ENCODE data around the gene PTRH2. TPM values are rescaled to one million over a fixed set of nuclear protein-coding genes. Genes with fewer than 3 reads are reported as not detected.

The PTRH2 gene
- total RNA-seq, 1 experiment from 2014 or later = 48.0 TPM

GRCh38 chr17:59696682-59697277, 10.4 kb downstream of the PTRH2 start:
- Histone ChIP-seq H3K36me3 (ENCODE audit: insufficient read depth, low read length) (peaks cover 60% of the 10 kb centered on the region), H3K27me3 (ENCODE audit: low read length) (no peaks in the 10 kb centered on the region), H3K27ac (ENCODE audit: low read length) (no peak overlapping the region), H3K9me3 (ENCODE audit: low read length) (no peaks in the 10 kb centered on the region), H3K4me2 (ENCODE audit: low read depth, low read length, poor library complexity, severe bottlenecking) (no peak overlapping the region), H3K79me2 (ENCODE audit: low read length) (peaks cover 84% of the 10 kb centered on the region), H3K4me1 (ENCODE audit: low read length) (peaks cover 12% of the 10 kb centered on the region), H2AFZ (ENCODE audit: low read length) (no peak overlapping the region), H3K9ac (ENCODE audit: low read length) (no peak overlapping the region), H4K20me1 (ENCODE audit: insufficient read depth, low read depth, low read length) (peaks cover 47% of the 10 kb centered on the region; the same call in 1 of the 2 replicates), H3K4me3 (ENCODE audit: low read length) (no peak overlapping the region), H3K9me2 (replicated peaks; ENCODE audit: insufficient read depth, low read length) (no peaks in the 10 kb centered on the region)
- DNase-seq = no peak

GRCh38 chr17:59695945-59696681, 11.1 kb downstream of the PTRH2 start:
- Histone ChIP-seq H3K79me2 (ENCODE audit: low read length) (peaks cover 82% of the 10 kb centered on the region), H3K27ac (ENCODE audit: low read length) (no peak overlapping the region), H4K20me1 (ENCODE audit: insufficient read depth, low read depth, low read length) (peaks cover 47% of the 10 kb centered on the region; the same call in 1 of the 2 replicates), H3K36me3 (ENCODE audit: insufficient read depth, low read length) (peaks cover 64% of the 10 kb centered on the region), H3K4me3 (ENCODE audit: low read length) (no peak overlapping the region), H3K4me1 (ENCODE audit: low read length) (peaks cover 12% of the 10 kb centered on the region), H2AFZ (ENCODE audit: low read length) (no peak overlapping the region), H3K9me3 (ENCODE audit: low read length) (no peaks in the 10 kb centered on the region), H3K4me2 (ENCODE audit: low read depth, low read length, poor library complexity, severe bottlenecking) (no peak overlapping the region), H3K9me2 (replicated peaks; ENCODE audit: insufficient read depth, low read length) (no peaks in the 10 kb centered on the region), H3K27me3 (ENCODE audit: low read length) (no peaks in the 10 kb centered on the region), H3K9ac (ENCODE audit: low read length) (no peak overlapping the region)
- no peak for DNase-seq

- H3K4me3 ChIP-seq (ENCODE audit: low read length) = no peak overlapping the region
- no peaks in the 10 kb centered on the region for H3K9me2 ChIP-seq (replicated peaks; ENCODE audit: insufficient read depth, low read length)
- no peak overlapping the region for H2AFZ ChIP-seq (ENCODE audit: low read length)
- no peaks in the 10 kb centered on the region for H3K27me3 ChIP-seq (ENCODE audit: low read length)
- no peak overlapping the region for H3K27ac ChIP-seq (ENCODE audit: low read length)
- peaks cover 12% of the 10 kb centered on the region for H3K4me1 ChIP-seq (ENCODE audit: low read length)
- H4K20me1 ChIP-seq (ENCODE audit: insufficient read depth, low read depth, low read length) = peaks cover 41% of the 10 kb centered on the region; the same call in 1 of the 2 replicates
- H3K4me2 ChIP-seq (ENCODE audit: low read depth, low read length, poor library complexity, severe bottlenecking) = no peak overlapping the region
- peaks cover 81% of the 10 kb centered on the region for H3K79me2 ChIP-seq (ENCODE audit: low read length)
- peaks cover 78% of the 10 kb centered on the region for H3K36me3 ChIP-seq (ENCODE audit: insufficient read depth, low read length)
- no peak overlapping the region for H3K9ac ChIP-seq (ENCODE audit: low read length)
- DNase-seq = no peak
- H3K9me3 ChIP-seq (ENCODE audit: low read length) = no peaks in the 10 kb centered on the region
Observed at GRCh38 chr17:59694344-59694743, 12.9 kb downstream of the PTRH2 start.

GRCh38 chr17:59693582-59693981, 13.6 kb downstream of the PTRH2 start:
- no peaks in the 10 kb centered on the region for H3K27me3 ChIP-seq (ENCODE audit: low read length)
- H3K9ac ChIP-seq (ENCODE audit: low read length) = no peak overlapping the region
- H3K27ac ChIP-seq (ENCODE audit: low read length) = no peak overlapping the region
- H2AFZ ChIP-seq (ENCODE audit: low read length) = no peak overlapping the region
- H3K9me3 ChIP-seq (ENCODE audit: low read length) = no peaks in the 10 kb centered on the region
- H4K20me1 ChIP-seq (ENCODE audit: insufficient read depth, low read depth, low read length) = peaks cover 36% of the 10 kb centered on the region; the same call in 1 of the 2 replicates
- no peak overlapping the region for H3K4me2 ChIP-seq (ENCODE audit: low read depth, low read length, poor library complexity, severe bottlenecking)
- no peak for DNase-seq
- peaks cover 81% of the 10 kb centered on the region for H3K79me2 ChIP-seq (ENCODE audit: low read length)
- H3K4me3 ChIP-seq (ENCODE audit: low read length) = no peak overlapping the region
- H3K36me3 ChIP-seq (ENCODE audit: insufficient read depth, low read length) = peaks cover 78% of the 10 kb centered on the region
- H3K9me2 ChIP-seq (replicated peaks; ENCODE audit: insufficient read depth, low read length) = no peaks in the 10 kb centered on the region
- peaks cover 16% of the 10 kb centered on the region for H3K4me1 ChIP-seq (ENCODE audit: low read length)

GRCh38 chr17:59688496-59688895, 18.7 kb downstream of the PTRH2 start:
- Histone ChIP-seq H4K20me1 (ENCODE audit: insufficient read depth, low read depth, low read length) (0 out of 2 replicates have a peak, but pooled peaks cover 5% of the 10 kb centered on the region), H3K4me2 (ENCODE audit: low read depth, low read length, poor library complexity, severe bottlenecking) (no peak overlapping the region), H3K27me3 (ENCODE audit: low read length) (no peaks in the 10 kb centered on the region), H3K4me1 (ENCODE audit: low read length) (peaks cover 30% of the 10 kb centered on the region), H3K9me3 (ENCODE audit: low read length) (no peaks in the 10 kb centered on the region), H3K79me2 (ENCODE audit: low read length) (peaks cover 73% of the 10 kb centered on the region), H3K4me3 (ENCODE audit: low read length) (no peak overlapping the region), H3K36me3 (ENCODE audit: insufficient read depth, low read length) (peaks cover 78% of the 10 kb centered on the region), H3K9me2 (replicated peaks; ENCODE audit: insufficient read depth, low read length) (no peaks in the 10 kb centered on the region), H3K9ac (ENCODE audit: low read length) (no peak overlapping the region), H3K27ac (ENCODE audit: low read length) (peak overlapping the region; percentile 55), H2AFZ (ENCODE audit: low read length) (no peak overlapping the region)
- DNase-seq = no peak

GRCh38 chr17:59688008-59688407, 19.2 kb downstream of the PTRH2 start:
- Histone ChIP-seq H3K4me2 (ENCODE audit: low read depth, low read length, poor library complexity, severe bottlenecking) (no peak overlapping the region), H3K27ac (ENCODE audit: low read length) (peak overlapping the region; percentile 55), H3K36me3 (ENCODE audit: insufficient read depth, low read length) (peaks cover 81% of the 10 kb centered on the region), H3K9ac (ENCODE audit: low read length) (no peak overlapping the region), H2AFZ (ENCODE audit: low read length) (no peak overlapping the region), H3K9me3 (ENCODE audit: low read length) (no peaks in the 10 kb centered on the region), H3K79me2 (ENCODE audit: low read length) (peaks cover 77% of the 10 kb centered on the region), H3K9me2 (replicated peaks; ENCODE audit: insufficient read depth, low read length) (no peaks in the 10 kb centered on the region), H3K27me3 (ENCODE audit: low read length) (no peaks in the 10 kb centered on the region), H3K4me3 (ENCODE audit: low read length) (no peak overlapping the region), H3K4me1 (ENCODE audit: low read length) (peaks cover 30% of the 10 kb centered on the region), H4K20me1 (ENCODE audit: insufficient read depth, low read depth, low read length) (0 out of 2 replicates have a peak, but pooled peaks cover 5% of the 10 kb centered on the region)
- DNase-seq = no peak

- Histone ChIP-seq H3K9me2 (replicated peaks; ENCODE audit: insufficient read depth, low read length) (no peaks in the 10 kb centered on the region), H3K4me2 (ENCODE audit: low read depth, low read length, poor library complexity, severe bottlenecking) (no peak overlapping the region), H2AFZ (ENCODE audit: low read length) (no peak overlapping the region), H3K9me3 (ENCODE audit: low read length) (no peaks in the 10 kb centered on the region), H3K4me3 (ENCODE audit: low read length) (no peak overlapping the region), H3K9ac (ENCODE audit: low read length) (no peak overlapping the region), H3K4me1 (ENCODE audit: low read length) (peaks cover 30% of the 10 kb centered on the region), H3K79me2 (ENCODE audit: low read length) (peaks cover 85% of the 10 kb centered on the region), H4K20me1 (ENCODE audit: insufficient read depth, low read depth, low read length) (0 out of 2 replicates have a peak, but pooled peaks cover under 1% of the 10 kb centered on the region), H3K27me3 (ENCODE audit: low read length) (no peaks in the 10 kb centered on the region), H3K36me3 (ENCODE audit: insufficient read depth, low read length) (peaks cover 96% of the 10 kb centered on the region), H3K27ac (ENCODE audit: low read length) (no peak overlapping the region)
- no peak for DNase-seq
Observed at GRCh38 chr17:59684967-59685366, 22.3 kb downstream of the PTRH2 start.

GRCh38 chr17:59683283-59683682, 23.9 kb downstream of the PTRH2 start:
- Histone ChIP-seq H3K9me2 (replicated peaks; ENCODE audit: insufficient read depth, low read length) (no peaks in the 10 kb centered on the region), H3K9ac (ENCODE audit: low read length) (no peak overlapping the region), H3K4me3 (ENCODE audit: low read length) (no peak overlapping the region), H3K36me3 (ENCODE audit: insufficient read depth, low read length) (peaks cover 91% of the 10 kb centered on the region), H3K79me2 (ENCODE audit: low read length) (peaks cover 77% of the 10 kb centered on the region), H3K9me3 (ENCODE audit: low read length) (no peaks in the 10 kb centered on the region), H4K20me1 (ENCODE audit: insufficient read depth, low read depth, low read length) (no peaks in the 10 kb centered on the region), H3K27me3 (ENCODE audit: low read length) (no peaks in the 10 kb centered on the region), H3K27ac (ENCODE audit: low read length) (no peak overlapping the region), H2AFZ (ENCODE audit: low read length) (no peak overlapping the region), H3K4me1 (ENCODE audit: low read length) (peaks cover 25% of the 10 kb centered on the region), H3K4me2 (ENCODE audit: low read depth, low read length, poor library complexity, severe bottlenecking) (no peak overlapping the region)
- DNase-seq = no peak

Data from Karpas-422 (cell line).